ENCODE measurements around the gene MTERF4. TPM values are rescaled to one million over a fixed set of nuclear protein-coding genes. Genes with fewer than 3 reads are reported as not detected.
A peak's percentile ranks its signal among the peaks of the same experiment; 100 is the strongest.

Gene MTERF4
- polyA plus RNA-seq, 2 of the 4 experiments (the other 2 are of a cell fraction) = 44.9 to 47.1 TPM

- H3K9me3 ChIP-seq = no peaks in the 10 kb centered on the region
- WGBS (ENCODE audit: missing lambda C conversion rate) = 3% methylated on average over 33 of the region's 88 CpGs
- peaks cover 13% of the 10 kb centered on the region for H3K4me1 ChIP-seq
- TF ChIP-seq, protein P1, sequence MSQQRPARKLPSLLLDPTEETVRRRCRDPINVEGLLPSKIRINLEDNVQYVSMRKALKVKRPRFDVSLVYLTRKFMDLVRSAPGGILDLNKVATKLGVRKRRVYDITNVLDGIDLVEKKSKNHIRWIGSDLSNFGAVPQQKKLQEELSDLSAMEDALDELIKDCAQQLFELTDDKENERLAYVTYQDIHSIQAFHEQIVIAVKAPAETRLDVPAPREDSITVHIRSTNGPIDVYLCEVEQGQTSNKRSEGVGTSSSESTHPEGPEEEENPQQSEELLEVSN (IDR thresholded peaks at IDR 0.05; ENCODE audit: borderline replicate concordance, low read depth) = peak; percentile 88
- TF ChIP-seq KDM5A (IDR thresholded peaks at IDR 0.05) = no peak
- no peak for TF ChIP-seq HEYL (CRISPR knock-in tag; IDR thresholded peaks at IDR 0.05)
- peak; percentile 89 for TF ChIP-seq PBX3 (IDR thresholded peaks at IDR 0.05)
- TF ChIP-seq POLR2A (IDR thresholded peaks at IDR 0.05; ENCODE audit: low read length) = peak; percentile 7; the same call in 1 of the 2 replicates
- TF ChIP-seq TFCP2L1 (CRISPR knock-in tag; IDR thresholded peaks at IDR 0.05) = no peak
- TF ChIP-seq HDAC2 (IDR thresholded peaks at IDR 0.05) = no peak
- no peak for TF ChIP-seq NFE2L2 (conservative IDR thresholded peaks at IDR 0.05; ENCODE audit: low read length)
- TF ChIP-seq, protein P2, sequence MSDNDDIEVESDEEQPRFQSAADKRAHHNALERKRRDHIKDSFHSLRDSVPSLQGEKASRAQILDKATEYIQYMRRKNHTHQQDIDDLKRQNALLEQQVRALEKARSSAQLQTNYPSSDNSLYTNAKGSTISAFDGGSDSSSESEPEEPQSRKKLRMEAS (IDR thresholded peaks at IDR 0.05) = peak; percentile 76
- no peak for TF ChIP-seq FOSB (CRISPR knock-in tag; IDR thresholded peaks at IDR 0.05)
- TF ChIP-seq HOXB5 (CRISPR knock-in tag; IDR thresholded peaks at IDR 0.05) = no peak
- TF ChIP-seq CEBPB (IDR thresholded peaks at IDR 0.05) = no peak
- no peak for TF ChIP-seq CHD4 (IDR thresholded peaks at IDR 0.05; ENCODE audit: borderline replicate concordance)
- H3K27ac ChIP-seq = peak within 1 kb of the TSS; percentile 86 to 93
- peak within 1 kb of the TSS; percentile 81 for H3K4me3 ChIP-seq
- H3K4me2 ChIP-seq = peak within 1 kb of the TSS; percentile 96
- ATAC-seq = peak; percentile 91 to 96
- ChIA-PET CTCF (interaction anchor here (1.1 to 1.6 kb wide), 3 partner anchors 9 to 234 kb away, joined by 3 to 4 read pairs (median 3); no protein-coding TSS in a partner anchor), POLR2A (interaction anchor here (0.9 to 1.5 kb wide), 4 partner anchors 47 to 563 kb away, joined by 3 to 9 read pairs (median 3); partner anchors contain the start of genes CAPN10, HDLBP, ING5 and MTERF4)
- peak; percentile 90 to 96 for DNase-seq (ENCODE audit: low read depth in 1 of 2, low spot score in 1 of 2)
- FAIRE-seq = no peak
These were observed 47.0 kb upstream of the MTERF4 start, which contains the start of gene PASK for GRCh38 chr2:241148891-241149674. Gene PASK, minus strand, starts transcription at chr2:241149472. Its CDS starts 6,440 bp downstream, at chr2:241143032.

GRCh38 chr2:241148239-241148638 is 46.2 kb upstream of the MTERF4 start:
- H3K4me1 ChIP-seq = peaks cover 13% of the 10 kb centered on the region
- POLR2A ChIA-PET = interaction anchor here (1.5 kb wide), 1 partner anchor 46 kb away, joined by 9 read pairs; the partner anchor contains the start of gene MTERF4
- ATAC-seq = no peak

More at GRCh38 chr2:241148239-241148638, 46.2 kb upstream of the MTERF4 start:
- CTCF ChIA-PET = no interaction called here
- peak overlapping the region; percentile 81 for H3K4me3 ChIP-seq
- TF ChIP-seq CBX8 (IDR thresholded peaks at IDR 0.05) (no peak), HEYL (CRISPR knock-in tag; IDR thresholded peaks at IDR 0.05) (no peak), RCOR1 (IDR thresholded peaks at IDR 0.05; ENCODE audit: low read depth, low read length) (no peak), NR3C1 (IDR thresholded peaks at IDR 0.05) (no peak), CHD4 (IDR thresholded peaks at IDR 0.05; ENCODE audit: borderline replicate concordance) (no peak), EP300 (IDR thresholded peaks at IDR 0.05) (no peak), HMGXB4 (CRISPR knock-in tag; IDR thresholded peaks at IDR 0.05; ENCODE audit: borderline replicate concordance) (no peak), USF2 (IDR thresholded peaks at IDR 0.05) (no peak), NFE2L2 (conservative IDR thresholded peaks at IDR 0.05; ENCODE audit: low read length) (no peak)
- no peak for FAIRE-seq
- DNase-seq (ENCODE audit: low read depth in 1 of 2, low spot score in 1 of 2) = no peak
- 81% methylated on average over 3 of the region's 4 CpGs for WGBS (ENCODE audit: missing lambda C conversion rate)
- no peaks in the 10 kb centered on the region for H3K9me3 ChIP-seq
- H3K4me2 ChIP-seq = peak overlapping the region; percentile 96
- peak overlapping the region; percentile 69 to 89; a peak in 2 of 6 replicates for H3K27ac ChIP-seq
